Measurements from ENCODE around the gene ACSL6.
"Not testable (repeated sequence)": the region's sequence is repeated elsewhere in the genome, so short reads cannot be mapped to it uniquely, and the experiment has no call there.

ACSL6 gene

DNA sequence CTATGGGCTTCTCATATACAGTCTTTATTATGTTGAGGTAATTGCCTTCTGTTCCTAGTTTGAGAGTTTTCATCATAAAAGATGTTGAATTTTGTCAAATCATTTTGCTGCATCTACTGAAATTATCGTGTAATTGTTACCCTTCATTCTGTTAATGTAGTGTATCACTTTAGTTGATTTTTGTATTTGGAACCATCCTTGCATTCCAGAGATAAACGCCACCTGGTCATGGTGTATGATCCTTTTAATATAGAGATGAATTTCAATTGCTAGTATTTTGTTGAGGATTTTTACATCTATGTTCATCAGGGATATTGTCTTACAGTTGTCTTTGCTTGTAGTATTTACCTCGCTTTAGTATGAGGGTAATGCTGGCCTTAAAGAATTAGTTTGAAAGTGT lies 85.3 kb downstream of the ACSL6 start:
- DNase-seq = no peak

DNA sequence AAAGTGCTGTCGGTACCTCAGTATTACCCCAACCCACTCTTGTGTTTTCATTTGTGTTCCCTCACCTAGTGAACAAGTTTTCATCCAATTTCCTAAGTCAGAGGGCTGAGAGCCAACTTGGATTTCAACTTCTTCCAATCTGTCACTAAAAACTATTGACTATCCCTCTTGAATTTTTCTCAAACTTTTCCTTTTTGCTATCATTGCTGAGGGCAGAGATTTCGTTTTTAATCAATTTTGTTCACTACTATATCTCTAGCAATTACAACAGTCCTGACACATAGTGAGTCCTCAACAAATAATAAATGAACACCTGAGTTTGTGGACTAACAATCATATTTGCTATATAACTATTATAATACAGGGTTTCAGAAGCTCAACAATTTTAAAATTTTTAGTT lies 95.0 kb downstream of the ACSL6 start:
- DNase-seq = no peak

DNA sequence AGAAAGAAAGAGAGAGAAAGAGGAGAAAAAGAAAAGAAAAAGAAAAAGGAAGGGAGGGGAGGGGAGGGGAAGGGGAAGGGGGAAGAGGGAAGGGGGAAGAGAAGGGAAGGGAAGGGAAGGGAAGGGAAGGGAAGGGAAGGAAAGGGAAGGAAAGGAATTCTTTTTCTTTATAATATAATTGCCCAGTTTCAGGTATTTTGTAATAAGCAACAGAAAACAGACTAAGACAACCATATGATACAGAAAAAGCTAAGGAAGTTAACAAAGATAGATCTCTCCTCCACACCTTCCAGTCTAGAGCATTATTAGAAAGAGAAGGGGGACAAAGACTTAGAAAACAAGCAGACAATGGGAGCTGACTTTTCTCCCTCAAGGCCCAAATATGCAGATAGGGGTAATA lies 97.0 kb downstream of the ACSL6 start:
- DNase-seq = no peak

DNA sequence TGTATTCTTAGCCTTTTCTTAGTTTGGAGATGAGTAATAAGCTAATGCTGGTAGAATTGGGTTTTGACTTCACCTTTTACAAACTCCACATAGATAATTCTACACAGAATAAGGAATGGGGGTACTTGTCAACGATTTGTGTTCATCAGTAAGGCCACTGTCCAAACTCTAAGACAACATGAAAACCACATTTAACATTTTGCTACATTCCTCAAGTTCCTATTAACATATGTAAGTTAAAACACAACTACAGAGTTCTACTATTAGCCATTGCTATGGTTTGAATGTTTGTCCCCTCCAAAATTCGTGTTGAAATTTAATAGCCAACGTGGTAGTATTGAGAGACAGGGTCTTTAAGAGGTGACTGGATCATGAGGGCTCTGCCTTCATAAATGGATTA lies 97.9 kb downstream of the ACSL6 start:
- DNase-seq = no peak

DNA sequence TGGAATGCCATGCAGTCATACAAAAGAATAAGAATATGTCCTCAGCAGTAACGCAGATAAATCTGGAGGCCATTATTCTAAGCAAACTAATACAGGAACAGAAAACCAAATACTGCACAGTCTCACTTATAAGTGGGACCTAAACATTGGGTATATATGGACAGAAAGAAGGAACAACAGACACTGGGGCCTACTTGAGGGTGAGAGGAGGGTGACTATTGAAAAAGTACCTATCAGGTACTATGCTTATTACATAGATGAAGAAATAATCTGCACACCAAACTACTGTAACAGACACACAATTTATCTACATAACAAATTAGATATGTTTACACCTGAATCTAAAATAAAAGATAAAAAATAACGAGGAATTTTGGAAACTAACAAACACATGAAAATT lies 104.8 kb downstream of the ACSL6 start:
- DNase-seq = no peak

DNA sequence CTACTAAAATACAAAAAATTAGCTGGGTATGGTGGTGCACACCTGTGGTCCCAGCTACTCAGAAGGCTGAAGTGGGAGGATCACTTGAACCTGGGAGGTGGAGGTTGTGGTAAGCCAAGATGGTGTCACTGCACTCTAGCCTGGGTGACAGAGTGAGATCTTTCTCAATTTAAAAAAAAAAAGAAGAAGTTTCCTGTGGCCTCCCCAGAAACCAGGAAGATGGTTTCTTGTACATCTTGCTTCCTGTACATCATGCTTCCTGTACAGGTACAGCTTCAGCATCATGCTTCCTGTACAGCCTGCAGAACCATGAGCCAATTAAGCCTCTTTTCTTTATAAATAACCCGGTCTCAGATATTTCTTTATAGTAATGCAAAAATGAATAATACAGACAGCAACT lies 109.2 kb downstream of the ACSL6 start:
- DNase-seq = not testable (repeated sequence)
